NCI-H226 (cell line): ENCODE measurements around the gene BICRA.
"Not testable (repeated sequence)": the region's sequence is repeated elsewhere in the genome, so short reads cannot be mapped to it uniquely, and the experiment has no call there.

Experiments
- DNase-seq: peaks from one replicate; pipeline ENCODE4 v3.0.0-alpha.2; 2015

The BICRA gene

DNA sequence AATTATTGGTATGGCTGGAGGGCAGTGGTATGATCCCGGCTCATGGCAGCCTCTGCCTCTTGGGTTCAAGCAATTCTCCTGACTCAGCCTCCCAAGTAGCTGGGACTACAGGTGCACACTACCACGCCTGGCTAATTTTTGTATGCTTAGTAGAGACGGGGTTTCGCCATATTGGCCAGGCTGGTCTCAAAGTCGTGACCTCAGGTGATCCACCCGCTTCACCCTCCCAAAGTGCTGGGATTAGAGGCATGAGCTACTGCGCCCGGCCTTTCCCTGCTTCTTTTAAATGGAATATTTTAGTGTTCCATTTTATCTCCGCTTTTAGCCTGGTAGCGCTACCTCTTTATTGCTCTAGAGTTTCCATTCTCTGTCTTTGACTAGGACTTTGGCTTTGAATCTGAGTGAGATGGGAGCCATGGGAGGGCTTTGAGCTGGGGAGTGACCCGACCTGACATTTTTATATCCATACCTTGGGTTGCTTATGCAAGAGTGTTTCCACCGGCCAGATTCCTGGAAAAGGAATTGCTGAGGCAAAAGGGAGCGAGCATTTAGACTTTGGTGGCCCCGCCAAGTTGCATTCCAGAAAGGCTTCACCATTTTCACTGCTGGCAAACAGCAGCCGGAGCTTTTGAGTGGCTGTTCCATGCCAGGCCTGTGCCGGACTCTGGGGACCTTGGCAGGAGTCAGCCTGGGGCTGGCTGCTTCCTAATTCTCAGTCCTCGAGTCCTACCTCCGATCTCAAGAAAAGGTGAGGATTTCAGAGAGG, 22.9 kb downstream of the BICRA start:
- no peak for DNase-seq

DNA sequence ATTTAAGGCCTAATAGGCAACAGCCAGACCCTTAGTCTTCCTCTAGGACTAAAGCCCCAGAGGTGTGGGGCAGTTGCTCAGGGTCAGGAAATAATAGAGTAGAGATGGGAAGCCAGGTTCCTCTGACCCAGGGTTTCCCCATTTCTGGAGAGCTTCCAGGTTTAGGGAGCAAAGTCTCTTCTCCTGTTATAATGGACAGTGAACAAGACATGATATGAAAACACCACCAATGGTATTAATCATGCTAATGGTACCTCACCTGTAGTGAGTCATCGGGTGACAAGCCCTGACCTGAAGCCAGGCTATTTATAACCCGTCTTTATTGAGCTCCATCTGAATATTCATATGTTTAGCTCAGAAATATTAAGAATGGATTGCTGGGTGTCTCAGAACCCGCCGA, 24.6 kb downstream of the BICRA start:
- no peak for DNase-seq

DNA sequence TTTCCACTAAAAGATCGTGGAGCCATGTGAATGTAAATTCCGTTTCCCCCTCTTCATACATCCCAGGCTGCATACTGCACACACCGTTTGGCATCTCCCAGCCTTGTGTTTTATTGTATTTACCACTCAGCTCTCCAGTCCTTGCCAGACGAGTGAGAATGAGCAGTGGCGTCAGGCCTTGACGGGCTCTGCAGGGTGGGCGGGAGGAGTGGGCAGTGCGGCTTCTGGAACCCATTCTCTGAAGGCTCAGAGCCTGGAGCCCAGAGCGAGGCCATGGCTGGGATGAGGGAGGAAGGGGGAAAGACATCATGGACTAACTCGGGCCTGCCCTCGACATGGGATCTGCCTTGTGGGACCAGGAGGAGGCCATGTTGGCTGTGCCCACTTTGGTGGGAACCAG, 25.1 kb downstream of the BICRA start:
- DNase-seq: no peak

DNA sequence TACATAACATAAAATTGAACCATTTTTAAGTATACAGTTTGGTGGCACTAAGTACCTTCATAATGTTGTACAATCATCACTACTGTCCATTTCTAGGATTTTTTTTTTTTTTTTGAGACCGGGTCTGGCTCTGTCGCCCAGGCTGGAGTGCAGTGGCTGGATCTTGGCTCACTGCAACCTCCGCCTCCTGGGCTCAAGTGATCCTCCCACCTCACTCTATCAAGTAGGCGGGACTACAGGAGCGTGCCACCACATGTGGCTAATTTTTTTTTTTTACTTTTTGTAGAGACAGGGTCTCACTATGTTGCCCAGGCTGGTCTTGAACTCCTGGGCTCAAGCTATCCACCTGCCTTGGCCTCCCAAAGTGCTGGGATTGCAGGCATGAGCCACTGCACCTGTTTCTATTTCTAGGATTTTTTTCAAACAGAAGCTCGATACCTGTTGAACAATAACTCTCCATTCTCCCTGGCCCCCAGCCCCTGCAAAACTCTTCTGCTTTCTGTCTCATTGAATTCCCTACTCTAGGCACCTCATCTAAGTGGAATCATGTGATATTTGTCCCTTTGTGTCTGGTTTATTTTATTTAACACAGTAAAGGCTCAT, 26.3 kb downstream of the BICRA start:
- DNase-seq: not testable (repeated sequence)

DNA sequence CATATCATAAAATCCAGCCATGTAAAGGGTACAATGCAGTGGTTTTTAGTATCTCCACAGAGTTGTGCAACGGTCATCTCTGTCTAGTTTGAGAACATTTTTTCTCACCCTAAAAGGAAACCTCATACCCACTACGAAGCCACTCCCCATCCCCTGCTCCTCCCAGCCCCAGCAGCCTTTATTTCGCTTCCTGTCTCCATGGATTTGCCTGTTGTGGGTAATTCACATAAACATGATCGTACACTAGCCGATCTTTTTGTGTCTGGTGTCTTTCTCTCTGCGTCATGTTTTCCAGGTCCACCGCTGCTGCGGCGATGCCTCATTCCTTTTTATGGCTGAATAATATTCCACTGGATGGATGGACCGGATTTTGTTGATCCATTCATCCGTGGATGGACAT, 28.6 kb downstream of the BICRA start:
- DNase-seq: no peak

DNA sequence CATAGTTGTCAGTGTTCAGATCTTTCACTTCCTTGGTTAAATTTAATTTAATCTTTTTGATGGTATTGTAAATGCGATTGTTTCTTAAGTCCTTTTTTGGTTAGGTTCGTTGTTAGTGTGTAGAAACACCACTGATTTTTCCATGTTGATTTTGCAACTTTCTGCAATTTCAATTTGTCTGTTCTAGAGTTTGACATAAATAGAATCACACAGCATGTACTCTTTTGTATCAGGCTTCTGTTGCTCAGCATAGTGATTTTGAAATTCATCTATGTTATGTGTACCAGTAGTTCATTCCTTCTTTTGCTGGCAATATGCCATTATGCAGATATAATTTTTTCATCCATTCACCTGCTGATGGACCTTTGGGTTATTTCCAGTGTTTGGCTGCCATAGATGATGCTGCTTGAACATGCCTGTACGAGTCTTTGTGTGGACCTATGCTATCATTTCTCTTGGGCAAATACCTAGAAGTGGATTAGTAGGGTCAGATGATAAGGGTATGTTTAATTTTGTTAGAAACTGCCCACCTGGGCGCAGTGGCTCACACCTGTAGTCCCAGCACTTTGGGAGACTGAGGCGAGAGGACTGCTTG, 33.1 kb downstream of the BICRA start:
- no peak for DNase-seq

DNA sequence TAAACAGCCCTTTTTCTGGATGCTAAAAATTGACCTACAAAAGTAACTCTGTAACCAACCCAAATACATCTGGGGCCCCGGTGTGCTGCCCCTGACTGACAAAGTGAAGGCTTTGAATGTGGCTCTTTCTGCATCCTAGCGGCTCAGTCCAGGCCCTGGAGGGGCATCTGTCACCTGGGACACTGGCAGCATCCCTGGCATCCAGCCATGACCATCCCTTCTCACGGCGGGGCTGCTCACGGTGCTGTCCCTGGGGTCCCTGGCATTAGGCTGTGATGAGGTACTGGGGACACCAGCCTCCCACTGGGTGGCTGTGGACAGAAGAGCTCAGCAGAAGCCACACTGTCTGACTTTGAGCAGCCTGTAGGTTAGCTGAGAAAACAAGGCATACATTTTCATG, 34.3 kb downstream of the BICRA start:
- DNase-seq: no peak

DNA sequence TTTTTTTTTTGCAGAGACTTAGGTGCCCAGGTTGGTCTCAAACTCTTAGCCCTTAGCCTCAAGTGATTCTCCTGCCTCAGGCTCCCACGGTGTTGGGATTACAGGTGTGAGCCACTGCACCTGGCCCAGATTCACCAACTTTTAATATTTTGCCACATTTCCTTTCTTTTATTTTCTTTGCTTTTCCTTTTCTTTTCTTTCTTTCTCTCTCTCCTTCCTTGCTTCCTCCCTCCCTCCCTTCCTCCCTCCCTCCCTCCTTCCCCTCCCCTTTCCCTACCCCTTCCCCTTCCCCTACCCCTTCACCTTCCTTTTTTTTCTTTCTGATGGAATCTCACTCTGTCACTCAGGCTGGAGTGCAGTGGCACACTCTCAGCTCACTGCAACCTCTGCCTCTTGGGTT, 35.3 kb downstream of the BICRA start:
- DNase-seq: no peak

DNA sequence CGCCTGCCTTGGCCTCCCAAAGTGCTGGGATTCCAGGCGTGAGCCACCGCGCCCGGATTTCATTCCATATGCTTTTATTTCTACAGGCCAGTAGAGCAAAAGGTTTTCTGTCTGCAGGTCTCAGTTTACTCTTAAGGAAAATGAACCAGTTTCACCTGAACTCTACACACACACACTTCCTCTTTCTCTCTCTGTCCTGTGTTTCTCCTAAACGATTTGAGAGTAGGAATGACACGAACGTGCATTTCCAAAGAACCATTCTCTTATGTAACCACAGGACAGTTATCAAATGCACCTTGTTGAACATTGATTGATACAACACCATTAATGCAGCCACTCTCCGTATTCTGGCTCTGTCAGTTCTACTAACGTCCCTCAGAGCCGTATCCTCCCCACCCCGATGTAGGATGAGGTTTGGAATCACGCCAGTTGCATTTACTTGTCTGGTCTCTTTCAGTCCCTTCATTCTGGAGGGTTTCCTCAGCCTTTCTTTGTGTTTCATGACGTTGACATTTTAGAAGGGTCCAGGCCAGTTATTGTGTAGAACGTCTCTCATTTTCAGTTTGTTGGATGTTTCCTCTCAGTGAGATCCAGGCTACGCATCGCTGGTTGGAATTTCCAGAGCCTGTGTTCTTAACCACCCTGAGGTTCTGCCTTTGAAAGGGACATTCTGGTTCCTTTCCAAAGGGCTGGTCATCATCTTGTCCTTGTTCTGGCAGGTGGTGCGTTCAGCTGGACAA, 36.0 kb downstream of the BICRA start:
- DNase-seq: no peak

DNA sequence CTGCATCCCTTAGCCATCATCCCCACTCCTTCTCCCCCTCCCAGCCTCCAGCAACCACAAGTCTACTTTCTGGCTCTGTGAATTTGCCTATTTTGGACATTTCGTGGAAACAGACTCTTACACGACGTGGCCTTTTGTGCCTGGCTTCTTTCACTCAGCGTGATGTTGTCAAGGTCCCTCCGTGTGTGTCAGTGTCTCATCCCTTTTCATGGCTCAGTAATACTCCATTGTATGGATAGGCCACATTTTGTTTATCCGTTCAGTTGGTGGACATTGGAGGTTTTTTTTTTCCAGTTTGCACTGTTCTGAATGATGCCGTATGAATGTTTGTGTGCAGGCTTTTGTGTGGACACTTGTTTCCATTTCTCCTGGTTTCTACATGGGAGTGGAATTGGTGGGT, 38.0 kb downstream of the BICRA start:
- no peak for DNase-seq

DNA sequence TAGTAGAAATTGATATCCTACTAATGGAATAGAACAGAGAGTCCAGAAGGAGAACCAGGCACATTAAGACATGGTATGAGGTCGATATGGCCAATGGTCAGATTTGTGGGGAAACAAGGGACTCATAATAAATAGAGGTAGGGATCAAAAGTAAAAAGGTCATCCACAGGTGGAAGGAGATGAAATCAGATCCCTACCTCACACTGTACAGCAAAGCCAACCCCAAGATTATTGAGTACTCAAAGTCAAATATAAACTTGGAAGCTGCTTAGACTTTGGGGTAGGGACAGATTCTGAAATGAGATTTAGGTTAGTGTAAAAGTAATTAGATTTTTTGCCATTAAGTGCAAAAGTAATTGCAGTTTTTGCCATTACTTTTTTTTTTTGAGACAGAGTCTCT, 40.7 kb downstream of the BICRA start:
- no peak for DNase-seq

DNA sequence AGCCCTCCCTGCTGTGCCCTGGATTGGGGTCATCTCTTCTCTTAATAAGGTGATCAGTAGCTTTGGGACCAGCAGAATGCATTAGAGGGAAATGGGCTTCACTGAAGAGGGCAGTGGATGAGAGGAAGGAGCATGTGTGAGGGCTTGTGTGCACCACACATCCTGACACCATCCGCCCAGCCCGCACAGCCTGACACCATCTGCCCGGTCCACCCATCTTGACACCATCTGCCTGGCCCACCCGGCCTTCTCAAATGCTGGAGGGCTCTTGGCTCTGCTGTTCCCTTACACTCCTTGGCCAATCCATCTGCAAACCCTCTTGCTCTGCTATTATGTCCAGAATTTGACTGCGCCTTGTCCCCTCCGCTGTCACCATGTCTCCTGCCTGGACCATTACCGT, 41.8 kb downstream of the BICRA start:
- no peak for DNase-seq

DNA sequence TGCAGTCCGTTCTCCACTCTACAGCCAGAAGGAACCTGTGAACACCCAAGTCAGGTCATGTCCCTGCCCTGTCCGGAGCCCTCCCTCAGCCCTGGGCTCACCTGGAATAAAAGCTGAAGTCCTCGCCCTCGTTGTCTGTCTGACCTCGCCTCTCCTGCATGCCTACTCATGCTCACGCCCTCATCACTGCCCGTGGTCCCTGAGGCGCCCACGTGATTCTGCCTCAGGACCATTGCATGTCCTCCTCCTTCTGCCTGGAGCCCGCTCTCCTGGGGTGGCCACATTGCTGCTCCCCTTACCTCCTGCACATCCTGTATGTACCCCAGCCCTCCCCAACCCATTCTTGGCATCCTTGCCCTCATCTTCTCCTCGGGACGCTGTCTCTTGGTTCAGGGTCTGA, 42.2 kb downstream of the BICRA start:
- no peak for DNase-seq

DNA sequence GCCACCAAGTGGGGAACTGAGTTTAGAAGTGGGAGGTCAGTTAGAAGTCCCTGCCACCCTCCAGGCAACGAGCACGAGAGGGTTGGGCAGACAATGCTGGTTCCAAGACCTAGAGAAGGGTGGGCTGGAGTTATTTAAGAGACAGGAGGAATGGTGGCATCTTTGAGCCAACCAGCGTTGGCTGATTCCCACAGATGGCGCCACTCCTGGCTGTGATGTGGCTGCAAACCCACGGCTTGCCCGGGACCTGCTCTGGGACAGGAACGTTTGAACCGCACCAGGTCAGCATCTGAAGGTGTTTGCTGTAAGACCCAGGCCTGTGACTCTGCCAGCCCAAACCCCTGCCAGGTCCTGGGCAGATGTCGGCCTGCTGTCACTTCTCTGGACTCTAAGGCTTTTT, 42.8 kb downstream of the BICRA start:
- no peak for DNase-seq

DNA sequence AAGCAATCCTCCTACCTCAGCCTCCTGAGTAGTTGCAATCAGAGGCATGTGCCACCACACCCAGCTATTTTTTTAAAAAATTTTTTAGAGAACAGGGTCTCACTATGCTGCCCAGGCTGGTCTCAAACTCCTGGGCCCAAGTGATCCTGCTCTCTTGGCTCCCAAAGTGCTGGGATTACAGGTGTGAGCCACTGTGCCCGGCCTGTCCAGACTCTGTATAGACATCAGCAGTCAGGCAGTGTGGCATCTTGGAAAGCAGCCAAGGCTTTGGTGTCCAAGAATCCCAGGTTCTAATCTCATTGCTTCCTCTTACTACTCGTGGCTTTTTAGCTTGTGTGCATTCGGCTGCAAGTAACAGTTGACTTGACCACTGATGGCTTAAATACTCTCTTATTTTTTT, 43.4 kb downstream of the BICRA start:
- no peak for DNase-seq

DNA sequence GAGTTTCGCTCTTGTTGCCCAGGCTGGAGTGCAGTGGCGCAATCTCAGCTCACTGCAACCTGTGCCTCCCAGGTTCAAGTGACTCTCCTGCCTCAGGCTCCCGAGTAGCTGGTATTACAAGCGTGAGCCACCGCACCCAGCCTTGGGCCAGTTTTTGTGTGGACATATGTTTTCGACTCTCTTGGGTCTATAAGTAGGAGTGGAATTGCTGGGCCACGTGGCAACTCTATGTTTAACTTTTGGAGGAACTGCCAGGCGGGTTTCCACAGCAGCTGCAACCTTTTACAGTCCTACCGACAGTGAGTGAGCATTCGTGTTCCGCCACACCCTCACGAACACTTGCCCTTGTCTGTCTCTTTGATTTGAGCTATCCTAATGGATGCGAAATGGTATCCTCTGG, 44.9 kb downstream of the BICRA start:
- DNase-seq: no peak

DNA sequence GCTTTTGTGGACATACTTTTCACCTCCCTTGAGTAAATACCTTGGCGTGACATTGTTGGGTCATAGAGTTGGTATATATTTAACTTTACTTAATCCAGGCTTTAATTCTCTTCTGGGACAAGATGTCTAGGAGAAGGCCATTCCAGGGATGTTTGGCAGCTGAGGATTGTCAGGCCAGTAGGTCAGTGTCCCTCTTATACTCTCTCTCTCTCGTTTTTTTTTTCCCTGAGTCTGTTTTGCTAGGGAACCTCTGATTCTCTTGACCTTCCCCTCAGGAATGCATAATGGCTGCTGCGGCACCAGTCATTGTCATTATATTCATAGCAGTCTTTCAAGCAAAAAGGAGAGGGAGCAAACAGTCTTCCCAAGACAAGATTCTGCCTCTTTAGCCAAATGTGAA, 48.8 kb downstream of the BICRA start:
- DNase-seq: no peak

DNA sequence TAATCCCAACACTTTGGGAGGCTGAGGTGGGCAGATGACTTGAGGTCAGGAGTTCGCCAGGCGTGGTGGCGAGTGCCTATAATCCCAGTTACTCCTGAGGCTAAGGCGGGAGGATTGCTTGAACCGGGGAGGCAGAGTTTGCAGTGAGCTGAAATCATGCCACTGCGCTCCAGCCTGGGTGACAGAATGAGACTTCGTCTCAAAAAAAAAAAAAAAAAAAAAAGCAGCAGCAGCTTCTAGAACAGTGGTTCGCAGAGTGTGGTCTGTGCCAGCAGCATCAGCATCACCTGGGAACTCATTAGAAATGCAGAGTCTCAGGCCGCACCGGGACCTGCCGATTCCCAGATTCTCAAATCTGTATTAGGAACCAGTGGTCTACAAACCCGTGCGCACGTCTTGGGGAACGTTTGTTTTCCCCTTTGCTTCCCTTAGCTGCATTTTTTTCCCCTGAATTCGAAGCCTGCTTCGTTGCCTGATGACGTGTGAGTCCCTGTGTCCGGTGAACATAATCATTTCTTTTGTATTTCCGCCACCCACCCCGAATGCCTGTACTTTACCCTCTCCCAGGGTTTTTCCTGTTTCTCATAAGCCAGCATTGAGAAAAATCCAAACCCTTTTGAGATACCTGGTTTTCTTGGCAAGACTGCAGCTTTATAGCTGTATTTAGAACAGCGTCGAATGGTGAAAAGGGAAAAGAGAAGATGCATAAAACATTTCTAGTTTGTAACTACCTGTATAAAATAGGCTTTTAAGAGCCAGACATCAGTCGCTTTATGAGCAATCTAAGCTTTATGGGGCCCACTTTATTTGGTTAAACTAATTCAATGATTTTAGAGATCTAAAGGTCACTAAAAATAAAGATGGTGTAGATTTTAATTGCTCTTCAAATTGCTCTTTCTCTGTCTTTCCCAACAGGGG, 49.8 kb downstream of the BICRA start:
- no peak for DNase-seq

DNA sequence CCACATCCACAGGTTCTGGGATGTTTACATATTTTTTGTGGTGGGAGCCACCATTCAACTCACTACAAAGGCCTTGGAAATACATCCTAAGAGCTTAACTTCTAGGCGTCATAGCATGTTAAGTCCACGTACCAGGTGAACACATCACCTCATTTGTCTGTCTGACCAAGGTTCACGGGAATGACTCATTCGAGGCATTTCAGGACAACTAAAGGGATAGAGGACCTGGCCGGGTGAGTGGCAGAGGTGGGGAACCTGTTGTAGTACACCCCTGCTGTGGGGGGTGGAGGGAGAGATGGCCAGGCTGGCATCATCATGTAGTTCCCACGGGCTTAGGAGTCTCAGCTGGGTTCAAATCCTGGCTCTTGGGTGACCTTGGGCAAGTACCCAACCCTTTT, 51.5 kb downstream of the BICRA start:
- no peak for DNase-seq

DNA sequence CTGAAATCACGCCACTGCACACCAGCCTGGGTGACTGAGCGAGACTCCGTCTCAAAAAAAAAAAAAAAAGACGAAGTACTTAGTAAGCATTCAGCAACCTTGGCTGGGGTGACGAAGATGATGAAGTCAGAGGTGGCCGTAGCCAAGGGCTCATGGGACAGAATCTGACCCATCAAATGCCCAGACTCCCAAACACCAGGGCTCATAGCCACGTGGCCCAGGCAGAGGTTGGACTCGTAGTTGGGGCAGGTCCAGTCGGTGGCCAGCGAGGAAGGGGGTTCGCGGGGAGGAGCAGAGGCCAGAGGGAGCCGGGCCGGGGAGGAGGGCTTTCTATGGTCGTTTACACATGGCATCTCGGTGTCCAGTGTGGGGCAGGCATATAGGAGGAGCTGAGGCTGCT, 52.2 kb downstream of the BICRA start:
- no peak for DNase-seq

DNA sequence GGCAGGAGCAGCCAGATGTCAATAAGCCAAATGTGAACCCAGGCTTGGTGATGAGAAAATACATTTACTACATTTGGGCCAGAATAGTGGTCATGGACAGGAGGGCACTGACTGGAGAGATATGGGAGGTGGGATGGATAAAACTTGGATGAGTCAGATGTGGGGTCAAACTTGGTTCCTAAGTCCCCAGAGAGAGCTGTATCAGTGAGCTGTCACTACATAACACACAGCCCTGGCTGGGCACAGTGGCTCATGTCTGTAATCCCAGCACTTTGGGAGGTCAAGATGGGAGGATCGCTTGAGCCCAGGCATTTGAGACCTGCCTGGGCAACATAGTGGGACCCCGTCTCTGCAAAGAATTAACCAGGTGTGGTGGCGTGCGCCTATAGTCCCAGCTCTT, 52.7 kb downstream of the BICRA start:
- DNase-seq: no peak

DNA sequence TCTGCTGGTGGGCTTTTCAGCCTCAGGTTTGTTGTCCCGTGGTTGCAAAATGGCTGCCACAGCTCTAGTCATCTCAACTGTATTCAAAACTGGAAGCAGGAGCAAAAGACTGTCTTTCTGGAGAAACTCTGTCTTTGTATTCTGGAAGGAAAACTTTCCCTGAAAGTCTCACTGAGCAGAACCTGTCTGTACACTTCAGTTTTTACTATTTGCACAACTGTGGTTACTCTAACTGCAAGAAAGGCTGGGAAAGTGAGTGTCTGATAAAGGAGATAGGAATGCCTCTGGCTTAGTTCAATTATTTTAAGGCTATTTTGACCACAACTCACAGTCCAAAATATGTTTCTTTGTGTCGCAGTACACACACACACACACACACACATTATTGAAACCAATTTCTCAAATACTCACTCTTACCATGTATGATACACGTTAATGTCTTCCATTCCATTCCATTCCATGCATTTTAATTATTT, 54.5 kb downstream of the BICRA start:
- DNase-seq: peak; percentile 69
